Stimulated activated CD4-positive, alpha-beta T cell treated with anti-CD3 and anti-CD28 coated beads, TNF-alpha, amount 100 ng/mL, for 1 hour (primary cell): ENCODE results near the gene SUN5.

ENCODE experiments used
- DNase-seq, 3 donors: peaks; one replicate each; pipeline ENCODE4 v3.0.0-alpha.2; 2020; ENCODE audit warnings: low read depth in 3 of 3, low spot score in 1 of 3

Gene SUN5

GRCh38 chr20:33026779-33027759 lies 22.8 kb upstream of the SUN5 start:
- no peak for DNase-seq

- no peak for DNase-seq
These were observed 22.0 kb upstream of the SUN5 start for GRCh38 chr20:33026072-33026778.

GRCh38 chr20:33025318-33025876 lies 21.2 kb upstream of the SUN5 start:
- no peak for DNase-seq

- DNase-seq: no peak
These were observed 20.5 kb upstream of the SUN5 start for GRCh38 chr20:33024609-33025317.

GRCh38 chr20:33024243-33024560 lies 20.0 kb upstream of the SUN5 start:
- DNase-seq: no peak

GRCh38 chr20:33023439-33024242 lies 19.4 kb upstream of the SUN5 start:
- no peak for DNase-seq

GRCh38 chr20:33022694-33023438 lies 18.6 kb upstream of the SUN5 start:
- DNase-seq: no peak

GRCh38 chr20:33022289-33022688 lies 18.1 kb upstream of the SUN5 start:
- DNase-seq: no peak

GRCh38 chr20:33021879-33022278 lies 17.6 kb upstream of the SUN5 start:
- DNase-seq: no peak

GRCh38 chr20:33020278-33021161 lies 16.3 kb upstream of the SUN5 start:
- no peak for DNase-seq

- DNase-seq: no peak
These were observed 15.4 kb upstream of the SUN5 start for GRCh38 chr20:33019465-33020277.

GRCh38 chr20:33018169-33018931 lies 14.1 kb upstream of the SUN5 start:
- no peak for DNase-seq

- DNase-seq: no peak
These were observed 13.3 kb upstream of the SUN5 start for GRCh38 chr20:33017542-33017941.

GRCh38 chr20:33016581-33017109 lies 12.4 kb upstream of the SUN5 start:
- DNase-seq: no peak

- no peak for DNase-seq
These were observed 11.7 kb upstream of the SUN5 start for GRCh38 chr20:33015700-33016580.

- no peak for DNase-seq
These were observed 10.9 kb upstream of the SUN5 start for GRCh38 chr20:33015114-33015484.
